ENCODE measurements around the gene NMD3. TPM values are rescaled to one million over a fixed set of nuclear protein-coding genes. Genes with fewer than 3 reads are reported as not detected.

The NMD3 gene
- polyA plus RNA-seq, 1 experiment: 53.5 TPM

DNA sequence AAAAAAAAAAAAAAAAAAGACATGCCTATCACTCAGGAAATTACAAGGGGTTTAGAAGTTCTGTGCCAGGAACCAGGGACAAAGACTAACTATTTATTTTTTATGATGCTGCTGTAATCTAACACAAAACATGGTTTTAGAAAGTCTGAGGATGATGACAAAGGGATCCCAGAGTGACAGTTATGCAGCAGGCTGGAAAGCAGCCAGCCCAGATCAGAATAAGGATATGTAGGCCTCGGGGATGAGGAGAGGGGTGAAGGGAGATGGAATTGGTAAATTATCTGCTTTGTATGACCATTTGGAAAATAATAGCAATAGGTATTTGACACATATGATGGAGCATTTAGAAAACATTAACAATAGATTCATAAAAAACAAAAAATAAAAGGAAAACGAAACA lies 34.1 kb upstream of the NMD3 start:
- ChIA-PET POLR2A (no interaction called here), CTCF (no interaction called here)
- Histone ChIP-seq H3K36me3 (ENCODE audit: control insufficient read depth, insufficient read depth, low read length) (no peaks in the 10 kb centered on the region), H3K4me3 (ENCODE audit: low read depth, low read length) (no peak overlapping the region), H3K27me3 (ENCODE audit: control insufficient read depth, insufficient read depth, low read length) (no peaks in the 10 kb centered on the region)
- TF ChIP-seq, protein P1, sequence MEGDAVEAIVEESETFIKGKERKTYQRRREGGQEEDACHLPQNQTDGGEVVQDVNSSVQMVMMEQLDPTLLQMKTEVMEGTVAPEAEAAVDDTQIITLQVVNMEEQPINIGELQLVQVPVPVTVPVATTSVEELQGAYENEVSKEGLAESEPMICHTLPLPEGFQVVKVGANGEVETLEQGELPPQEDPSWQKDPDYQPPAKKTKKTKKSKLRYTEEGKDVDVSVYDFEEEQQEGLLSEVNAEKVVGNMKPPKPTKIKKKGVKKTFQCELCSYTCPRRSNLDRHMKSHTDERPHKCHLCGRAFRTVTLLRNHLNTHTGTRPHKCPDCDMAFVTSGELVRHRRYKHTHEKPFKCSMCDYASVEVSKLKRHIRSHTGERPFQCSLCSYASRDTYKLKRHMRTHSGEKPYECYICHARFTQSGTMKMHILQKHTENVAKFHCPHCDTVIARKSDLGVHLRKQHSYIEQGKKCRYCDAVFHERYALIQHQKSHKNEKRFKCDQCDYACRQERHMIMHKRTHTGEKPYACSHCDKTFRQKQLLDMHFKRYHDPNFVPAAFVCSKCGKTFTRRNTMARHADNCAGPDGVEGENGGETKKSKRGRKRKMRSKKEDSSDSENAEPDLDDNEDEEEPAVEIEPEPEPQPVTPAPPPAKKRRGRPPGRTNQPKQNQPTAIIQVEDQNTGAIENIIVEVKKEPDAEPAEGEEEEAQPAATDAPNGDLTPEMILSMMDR (IDR thresholded peaks at IDR 0.05; ENCODE audit: insufficient read depth, low read depth, low read length): no peak
- no peak for DNase-seq (ENCODE audit: low read depth)

DNA sequence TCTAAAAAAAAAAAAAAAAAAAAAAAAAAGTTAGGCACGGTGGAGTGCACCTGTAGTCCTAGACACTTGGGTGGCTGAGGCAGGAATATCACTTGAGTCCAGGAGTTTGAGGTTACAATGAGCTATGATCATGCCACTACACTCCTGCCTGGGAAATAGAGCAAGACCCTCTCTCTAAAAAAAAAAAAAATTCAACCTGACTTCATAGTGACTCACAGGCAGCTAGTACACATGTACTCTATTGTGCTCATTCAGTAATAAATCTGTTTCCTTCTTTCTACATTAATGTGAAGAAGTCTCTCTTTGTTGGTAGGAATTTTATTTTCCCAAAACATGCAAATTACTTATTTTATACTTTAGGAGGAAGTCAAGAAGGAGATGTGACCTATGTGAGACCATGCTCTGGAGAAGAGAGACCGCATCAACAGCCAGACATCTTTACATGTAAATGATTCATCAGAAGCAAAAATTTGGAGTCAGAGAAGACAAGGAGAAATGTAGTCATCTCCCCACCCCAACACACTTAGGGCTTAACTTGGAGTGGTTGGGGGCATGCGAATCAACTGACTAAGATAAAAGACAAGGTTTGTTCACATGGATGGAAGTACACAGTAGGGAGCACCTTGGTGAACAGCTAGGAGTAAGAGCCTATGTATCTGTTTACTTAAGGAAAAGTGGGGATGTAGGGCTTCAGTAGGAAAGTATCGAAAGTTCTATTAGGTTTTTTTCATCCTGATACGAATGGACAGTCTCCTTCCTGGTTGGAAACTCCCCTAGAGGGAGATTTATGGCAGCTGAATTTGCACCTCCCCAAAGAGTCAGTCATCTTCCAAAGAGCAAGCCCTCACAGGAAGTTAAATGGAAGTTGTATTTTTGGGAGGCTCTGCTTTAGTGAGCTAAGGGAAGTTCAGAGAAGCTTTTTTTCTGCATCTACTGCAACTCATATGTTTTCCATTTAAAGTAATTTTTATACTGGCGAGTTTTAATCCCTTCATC lies 23.0 kb upstream of the NMD3 start:
- TF ChIP-seq, protein P1 (IDR thresholded peaks at IDR 0.05; ENCODE audit: insufficient read depth, low read depth, low read length): no peak
- H3K27me3 ChIP-seq (ENCODE audit: control insufficient read depth, insufficient read depth, low read length): no peaks in the 10 kb centered on the region
- H3K4me3 ChIP-seq (ENCODE audit: low read depth, low read length): no peak overlapping the region
- ChIA-PET CTCF (no interaction called here), POLR2A (no interaction called here)
- DNase-seq (ENCODE audit: low read depth): no peak
- no peaks in the 10 kb centered on the region for H3K36me3 ChIP-seq (ENCODE audit: control insufficient read depth, insufficient read depth, low read length)

DNA sequence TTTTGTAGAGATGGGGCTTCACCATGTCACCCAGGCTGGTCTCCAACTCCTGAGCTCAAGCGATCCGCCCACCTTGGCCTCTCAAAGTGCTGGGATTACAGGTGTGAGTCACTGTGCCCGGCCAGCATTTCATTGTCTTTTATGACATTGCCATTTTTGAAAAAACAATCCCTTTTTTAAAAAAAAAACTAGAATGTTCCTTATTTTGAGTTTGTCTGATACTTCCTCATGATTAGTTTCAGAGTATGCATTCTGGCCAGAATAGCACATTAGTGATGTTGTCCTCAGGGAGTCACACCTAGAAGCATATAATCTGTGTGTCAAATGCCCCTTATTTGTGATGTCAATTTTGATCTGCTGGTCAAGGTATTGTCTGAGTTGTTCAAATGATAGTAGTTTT lies 21.2 kb upstream of the NMD3 start:
- POLR2A ChIA-PET: no interaction called here

DNA sequence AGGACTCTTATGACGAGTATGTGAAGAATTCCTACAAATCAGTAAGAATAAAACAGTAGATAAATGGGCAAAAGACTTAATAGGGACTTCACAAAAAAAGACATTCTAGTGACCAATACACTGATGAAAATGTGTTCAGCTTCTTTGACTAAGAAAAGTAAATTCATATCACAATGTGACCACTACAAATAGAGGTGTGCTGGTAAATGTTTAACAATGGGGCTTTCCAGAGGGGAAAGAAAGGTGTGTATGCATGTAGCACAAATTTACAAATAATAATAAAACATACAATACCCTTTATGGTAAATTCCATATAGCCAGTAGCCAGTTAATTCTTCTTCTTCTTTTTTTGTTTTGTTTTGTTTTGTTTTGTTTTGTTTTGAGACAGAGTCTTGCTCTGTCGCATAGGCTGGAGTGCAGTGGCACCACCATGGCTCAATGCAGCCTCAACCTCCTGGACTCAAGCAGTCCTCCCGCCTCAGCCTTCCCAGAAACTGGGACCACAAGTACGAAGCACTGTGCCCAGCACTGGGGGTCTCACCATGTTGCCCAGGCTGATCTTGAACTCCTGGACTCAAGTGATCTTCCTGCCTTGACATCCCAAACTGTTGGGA lies 17.5 kb upstream of the NMD3 start:
- no peak overlapping the region for H3K4me3 ChIP-seq (ENCODE audit: low read depth, low read length)
- TF ChIP-seq, protein P1 (IDR thresholded peaks at IDR 0.05; ENCODE audit: insufficient read depth, low read depth, low read length): no peak
- ChIA-PET POLR2A (no interaction called here), CTCF (interaction anchor here (1.2 kb wide), 1 partner anchor 9 kb away, joined by 3 read pairs; no protein-coding TSS in a partner anchor)
- H3K36me3 ChIP-seq (ENCODE audit: control insufficient read depth, insufficient read depth, low read length): no peaks in the 10 kb centered on the region
- no peak for DNase-seq (ENCODE audit: low read depth)
- no peaks in the 10 kb centered on the region for H3K27me3 ChIP-seq (ENCODE audit: control insufficient read depth, insufficient read depth, low read length)

More for the DNA sequence above, 21.2 kb upstream of the NMD3 start:
- no peaks in the 10 kb centered on the region for H3K36me3 ChIP-seq (ENCODE audit: control insufficient read depth, insufficient read depth, low read length)
- TF ChIP-seq, protein P1 (IDR thresholded peaks at IDR 0.05; ENCODE audit: insufficient read depth, low read depth, low read length): no peak
- no peak overlapping the region for H3K4me3 ChIP-seq (ENCODE audit: low read depth, low read length)
- no peaks in the 10 kb centered on the region for H3K27me3 ChIP-seq (ENCODE audit: control insufficient read depth, insufficient read depth, low read length)
- CTCF ChIA-PET: interaction anchor here (1.2 kb wide), 1 partner anchor 103 kb away, joined by 3 read pairs; no protein-coding TSS in a partner anchor
- DNase-seq (ENCODE audit: low read depth): no peak

DNA sequence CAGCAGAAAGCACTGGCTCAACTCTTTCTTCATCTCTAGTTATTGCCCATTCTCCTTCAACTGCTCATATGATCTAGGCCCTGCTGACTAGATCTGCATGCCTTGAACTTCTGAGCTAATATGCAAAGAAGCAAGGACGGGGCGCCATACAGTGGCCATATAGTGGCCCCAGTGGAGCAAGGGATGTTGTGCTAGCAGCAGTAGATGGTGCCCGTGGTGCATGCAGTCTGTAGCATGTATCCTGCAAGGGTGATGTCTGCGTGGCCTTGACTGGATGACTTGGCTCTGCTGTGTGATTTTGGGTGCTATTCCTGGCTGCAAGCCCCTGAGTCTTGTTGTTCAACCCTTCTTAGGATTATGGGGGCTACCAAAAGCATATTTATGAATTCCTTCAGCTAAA lies 12.2 kb upstream of the NMD3 start:
- TF ChIP-seq, protein P1 (IDR thresholded peaks at IDR 0.05; ENCODE audit: insufficient read depth, low read depth, low read length): no peak
- Histone ChIP-seq H3K4me3 (ENCODE audit: low read depth, low read length) (no peak overlapping the region), H3K27me3 (ENCODE audit: control insufficient read depth, insufficient read depth, low read length) (no peaks in the 10 kb centered on the region), H3K36me3 (ENCODE audit: control insufficient read depth, insufficient read depth, low read length) (no peaks in the 10 kb centered on the region)
- CTCF ChIA-PET: no interaction called here
- POLR2A ChIA-PET: no interaction called here
- DNase-seq (ENCODE audit: low read depth): no peak
